OCI-LY3 (cell line): ENCODE results near the gene CA12.
A peak's percentile ranks its signal among the peaks of the same experiment; 100 is the strongest.

Experiments used
- H2AFZ ChIP-seq: fragments of 200-600, 300-600 bp; shearing (Covaris generic); 2 replicates; pipeline ENCODE4 v1.6.0; 2014; ENCODE audit warnings: antibody characterized with exemption, low read depth, low read length
- H3K27ac ChIP-seq: fragments of 200-600, 300-600 bp; sonication (generic); 2 replicates; pipeline ENCODE4 v1.5.1; 2014; ENCODE audit warnings: mild to moderate bottlenecking, low read length, moderate library complexity, mixed read lengths
- H3K27me3 ChIP-seq: fragments of 200-600, 300-600 bp; sonication (generic); 2 replicates; pipeline ENCODE4 v1.6.1; 2014; ENCODE audit warnings: low read depth, low read length, mixed read lengths
- H3K36me3 ChIP-seq: fragments of 200-600, 300-600 bp; sonication (generic); replicated peaks from 2 replicates; pipeline ENCODE3; 2014; ENCODE audit warnings: low read depth, low read length, mixed read lengths
- H3K4me1 ChIP-seq: fragments of 300-600, 200-600 bp; sonication (generic); 2 replicates; pipeline ENCODE4 v1.6.1; 2014; ENCODE audit warnings: low read length, mixed read lengths
- H3K4me2 ChIP-seq: fragments of 200-600, 300-600 bp; sonication (generic); 2 replicates; pipeline ENCODE4 v1.6.1; 2014; ENCODE audit warnings: low read length, mixed read lengths
- H3K4me3 ChIP-seq: fragments of 300-600, 200-600 bp; sonication (generic); 2 replicates; pipeline ENCODE4 v1.5.1; 2014; ENCODE audit warnings: antibody characterized with exemption, mild to moderate bottlenecking, low read length, moderate library complexity
- H3K79me2 ChIP-seq: fragments of 300-600, 200-600 bp; shearing (Covaris generic); 2 replicates; pipeline ENCODE4 v1.6.1; 2014; ENCODE audit warnings: mild to moderate bottlenecking, low read length, mixed read lengths
- H3K9ac ChIP-seq: fragments of 300-600, 200-600 bp; shearing (Covaris generic); 2 replicates; pipeline ENCODE4 v1.6.0; 2014; ENCODE audit warnings: mild to moderate bottlenecking, low read length, moderate library complexity
- H3K9me3 ChIP-seq: fragments of 200-600, 300-600 bp; shearing (Covaris generic); 2 replicates; pipeline ENCODE4 v1.6.1; 2014; ENCODE audit warnings: low read length, mixed read lengths; ENCODE audit not compliant: insufficient read depth
- H4K20me1 ChIP-seq: fragments of 200-600, 300-600 bp; sonication (generic); 2 replicates; pipeline ENCODE4 v1.6.1; 2016; ENCODE audit warnings: low read length, mixed read lengths; ENCODE audit not compliant: insufficient read depth
- EZH2phosphoT487 ChIP-seq: fragments of 200-600 bp; shearing (Covaris generic); IDR thresholded peaks from 2 replicates; pipeline ENCODE4 v1.6.1; 2018; ENCODE audit warnings: antibody characterized with exemption, mixed run types, low read depth
- TF ChIP-seq, protein P1 (sequence below): fragments of 200-600, 300-600 bp; sonication (generic); IDR thresholded peaks from 2 replicates; pipeline ENCODE4 v1.5.1; 2014; ENCODE audit warnings: antibody characterized with exemption, low read length, low read depth

Gene CA12

DNA sequence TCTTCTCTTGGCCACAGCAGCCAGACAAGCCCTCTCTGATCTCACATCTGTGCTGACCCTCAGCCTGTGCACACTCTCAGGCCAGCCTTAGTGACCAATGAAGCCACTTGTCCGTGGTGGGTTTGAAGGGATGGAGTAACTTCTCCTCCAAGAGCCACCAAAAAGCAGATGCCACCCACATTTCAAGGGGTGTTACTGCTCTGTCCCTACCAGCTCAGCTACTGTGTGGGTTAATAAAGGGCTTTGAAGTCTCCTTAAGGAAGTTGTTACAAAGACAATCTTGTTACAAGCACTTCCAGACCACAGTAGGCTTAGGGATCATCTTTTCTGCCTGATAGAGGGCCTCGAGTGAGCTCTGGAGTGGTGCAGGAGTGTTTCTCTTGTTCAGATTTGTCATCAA lies 3.3 kb upstream of the CA12 start:
- H3K27ac ChIP-seq: no peak overlapping the region
- no peak overlapping the region for H2AFZ ChIP-seq
- peaks cover 8% of the 10 kb centered on the region for H3K4me1 ChIP-seq
- H4K20me1 ChIP-seq: no peaks in the 10 kb centered on the region
- no peak overlapping the region for H3K4me3 ChIP-seq
- no peaks in the 10 kb centered on the region for H3K9me3 ChIP-seq
- no peaks in the 10 kb centered on the region for H3K79me2 ChIP-seq
- peaks cover 19% of the 10 kb centered on the region for H3K27me3 ChIP-seq
- TF ChIP-seq, protein P1, sequence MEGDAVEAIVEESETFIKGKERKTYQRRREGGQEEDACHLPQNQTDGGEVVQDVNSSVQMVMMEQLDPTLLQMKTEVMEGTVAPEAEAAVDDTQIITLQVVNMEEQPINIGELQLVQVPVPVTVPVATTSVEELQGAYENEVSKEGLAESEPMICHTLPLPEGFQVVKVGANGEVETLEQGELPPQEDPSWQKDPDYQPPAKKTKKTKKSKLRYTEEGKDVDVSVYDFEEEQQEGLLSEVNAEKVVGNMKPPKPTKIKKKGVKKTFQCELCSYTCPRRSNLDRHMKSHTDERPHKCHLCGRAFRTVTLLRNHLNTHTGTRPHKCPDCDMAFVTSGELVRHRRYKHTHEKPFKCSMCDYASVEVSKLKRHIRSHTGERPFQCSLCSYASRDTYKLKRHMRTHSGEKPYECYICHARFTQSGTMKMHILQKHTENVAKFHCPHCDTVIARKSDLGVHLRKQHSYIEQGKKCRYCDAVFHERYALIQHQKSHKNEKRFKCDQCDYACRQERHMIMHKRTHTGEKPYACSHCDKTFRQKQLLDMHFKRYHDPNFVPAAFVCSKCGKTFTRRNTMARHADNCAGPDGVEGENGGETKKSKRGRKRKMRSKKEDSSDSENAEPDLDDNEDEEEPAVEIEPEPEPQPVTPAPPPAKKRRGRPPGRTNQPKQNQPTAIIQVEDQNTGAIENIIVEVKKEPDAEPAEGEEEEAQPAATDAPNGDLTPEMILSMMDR: no peak
- no peak for TF ChIP-seq EZH2phosphoT487
- no peaks in the 10 kb centered on the region for H3K36me3 ChIP-seq
- H3K4me2 ChIP-seq: no peak overlapping the region
- no peak overlapping the region for H3K9ac ChIP-seq

GRCh38 chr15:63382966-63383710 lies 1.5 kb upstream of the CA12 start:
- Histone ChIP-seq H3K9me3 (no peaks in the 10 kb centered on the region), H3K4me3 (no peak overlapping the region), H3K4me1 (peaks cover 8% of the 10 kb centered on the region), H3K9ac (no peak overlapping the region), H4K20me1 (no peaks in the 10 kb centered on the region), H3K27me3 (peaks cover 13% of the 10 kb centered on the region), H3K36me3 (no peaks in the 10 kb centered on the region), H3K4me2 (no peak overlapping the region), H3K27ac (no peak overlapping the region), H3K79me2 (no peaks in the 10 kb centered on the region), H2AFZ (no peak overlapping the region)
- TF ChIP-seq, protein P1: no peak
- TF ChIP-seq EZH2phosphoT487: no peak

- Histone ChIP-seq H3K36me3 (no peaks in the 10 kb centered on the region), H3K27me3 (peaks cover 30% of the 10 kb centered on the region), H3K9ac (no peak overlapping the region), H4K20me1 (no peaks in the 10 kb centered on the region), H3K79me2 (no peaks in the 10 kb centered on the region), H3K27ac (no peak overlapping the region), H3K4me1 (peaks cover 8% of the 10 kb centered on the region), H3K4me3 (no peak overlapping the region), H3K4me2 (peak overlapping the region; percentile 27; the same call in 1 of the 2 replicates), H2AFZ (no peak overlapping the region), H3K9me3 (no peaks in the 10 kb centered on the region)
- TF ChIP-seq EZH2phosphoT487: no peak
- TF ChIP-seq, protein P1: no peak
These were observed 801 bp downstream of the CA12 start for GRCh38 chr15:63380808-63381282.

- H3K27ac ChIP-seq: no peak overlapping the region
- no peak overlapping the region for H3K4me3 ChIP-seq
- H2AFZ ChIP-seq: no peak overlapping the region
- no peaks in the 10 kb centered on the region for H3K36me3 ChIP-seq
- no peaks in the 10 kb centered on the region for H3K79me2 ChIP-seq
- peak overlapping the region; percentile 27; the same call in 1 of the 2 replicates for H3K4me2 ChIP-seq
- H3K9ac ChIP-seq: no peak overlapping the region
- H4K20me1 ChIP-seq: no peaks in the 10 kb centered on the region
- H3K4me1 ChIP-seq: peaks cover 8% of the 10 kb centered on the region
- no peaks in the 10 kb centered on the region for H3K9me3 ChIP-seq
- TF ChIP-seq, protein P1: no peak
- TF ChIP-seq EZH2phosphoT487: no peak
- peaks cover 34% of the 10 kb centered on the region for H3K27me3 ChIP-seq
These were observed 1.4 kb downstream of the CA12 start for GRCh38 chr15:63380151-63380807.
